Measurements from ENCODE around the gene PPFIA2. TPM values are rescaled to one million over a fixed set of nuclear protein-coding genes. Genes with fewer than 3 reads are reported as not detected.

PPFIA2 gene
- total RNA-seq, 1 experiment from 2014 or later = not detected

- DNase-seq (ENCODE audit: low read depth, low spot score) = no peak
- in situ Hi-C loops (cut with HindIII; ENCODE audit: low pct_unique_long_range_greater_than_20kb, low sequenced_read_pairs) (no loop called here), intact Hi-C loops (cut with micrococcal nuclease; ENCODE audit: unreplicated experiment) (no loop called here)
- TF ChIP-seq, protein P1, sequence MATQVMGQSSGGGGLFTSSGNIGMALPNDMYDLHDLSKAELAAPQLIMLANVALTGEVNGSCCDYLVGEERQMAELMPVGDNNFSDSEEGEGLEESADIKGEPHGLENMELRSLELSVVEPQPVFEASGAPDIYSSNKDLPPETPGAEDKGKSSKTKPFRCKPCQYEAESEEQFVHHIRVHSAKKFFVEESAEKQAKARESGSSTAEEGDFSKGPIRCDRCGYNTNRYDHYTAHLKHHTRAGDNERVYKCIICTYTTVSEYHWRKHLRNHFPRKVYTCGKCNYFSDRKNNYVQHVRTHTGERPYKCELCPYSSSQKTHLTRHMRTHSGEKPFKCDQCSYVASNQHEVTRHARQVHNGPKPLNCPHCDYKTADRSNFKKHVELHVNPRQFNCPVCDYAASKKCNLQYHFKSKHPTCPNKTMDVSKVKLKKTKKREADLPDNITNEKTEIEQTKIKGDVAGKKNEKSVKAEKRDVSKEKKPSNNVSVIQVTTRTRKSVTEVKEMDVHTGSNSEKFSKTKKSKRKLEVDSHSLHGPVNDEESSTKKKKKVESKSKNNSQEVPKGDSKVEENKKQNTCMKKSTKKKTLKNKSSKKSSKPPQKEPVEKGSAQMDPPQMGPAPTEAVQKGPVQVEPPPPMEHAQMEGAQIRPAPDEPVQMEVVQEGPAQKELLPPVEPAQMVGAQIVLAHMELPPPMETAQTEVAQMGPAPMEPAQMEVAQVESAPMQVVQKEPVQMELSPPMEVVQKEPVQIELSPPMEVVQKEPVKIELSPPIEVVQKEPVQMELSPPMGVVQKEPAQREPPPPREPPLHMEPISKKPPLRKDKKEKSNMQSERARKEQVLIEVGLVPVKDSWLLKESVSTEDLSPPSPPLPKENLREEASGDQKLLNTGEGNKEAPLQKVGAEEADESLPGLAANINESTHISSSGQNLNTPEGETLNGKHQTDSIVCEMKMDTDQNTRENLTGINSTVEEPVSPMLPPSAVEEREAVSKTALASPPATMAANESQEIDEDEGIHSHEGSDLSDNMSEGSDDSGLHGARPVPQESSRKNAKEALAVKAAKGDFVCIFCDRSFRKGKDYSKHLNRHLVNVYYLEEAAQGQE (IDR thresholded peaks at IDR 0.05; ENCODE audit: insufficient read depth in 1 of 2, low read depth in 2 of 2, low read length in 1 of 2) = no peak
- TF ChIP-seq TCF7L2 (IDR thresholded peaks at IDR 0.05; ENCODE audit: low read depth, low read length) = no peak
- TF ChIP-seq CTCF (IDR thresholded peaks at IDR 0.05) = no peak
- TF ChIP-seq SIN3A (IDR thresholded peaks at IDR 0.05; ENCODE audit: borderline replicate concordance, insufficient read depth, low read depth, low read length) = no peak
- TF ChIP-seq POLR2AphosphoS5 (IDR thresholded peaks at IDR 0.05; ENCODE audit: low read depth, low read length) = no peak
- Histone ChIP-seq H3K4me1 (ENCODE audit: control insufficient read depth, insufficient read depth, low read length) (no peaks in the 10 kb centered on the region), H3K36me3 (ENCODE audit: control insufficient read depth, insufficient read depth, low read length) (no peaks in the 10 kb centered on the region), H3K27ac (ENCODE audit: low read length) (no peak overlapping the region), H3K27me3 (ENCODE audit: control insufficient read depth, insufficient read depth, low read length) (no peaks in the 10 kb centered on the region), H3K9me3 (ENCODE audit: control insufficient read depth, insufficient read depth, low read depth, low read length) (no peaks in the 10 kb centered on the region; the same call in 1 of the 2 replicates), H3K4me3 (ENCODE audit: low read depth in 2 of 2, low read length in 2 of 2) (no peak overlapping the region)
- ChIA-PET CTCF (no interaction called here), POLR2A (no interaction called here)
- ATAC-seq = no peak
- no TSS peak for BruUV-seq (replicated peaks)
These were observed 161.1 kb downstream of the PPFIA2 start for GRCh38 chr12:81597928-81598604.

- Histone ChIP-seq H3K9me3 (ENCODE audit: control insufficient read depth, insufficient read depth, low read depth, low read length) (no peaks in the 10 kb centered on the region; the same call in 1 of the 2 replicates), H3K36me3 (ENCODE audit: control insufficient read depth, insufficient read depth, low read length) (no peaks in the 10 kb centered on the region), H3K27me3 (ENCODE audit: control insufficient read depth, insufficient read depth, low read length) (no peaks in the 10 kb centered on the region), H3K4me1 (ENCODE audit: control insufficient read depth, insufficient read depth, low read length) (no peaks in the 10 kb centered on the region), H3K27ac (ENCODE audit: low read length) (no peak overlapping the region), H3K4me3 (ENCODE audit: low read depth in 2 of 2, low read length in 2 of 2) (no peak overlapping the region)
- intact Hi-C loops (cut with micrococcal nuclease; ENCODE audit: unreplicated experiment) = no loop called here
- BruUV-seq (replicated peaks) = no TSS peak
- ATAC-seq (no peak), DNase-seq (ENCODE audit: low read depth, low spot score) (no peak)
- POLR2A ChIA-PET = no interaction called here
- TF ChIP-seq POLR2AphosphoS5 (IDR thresholded peaks at IDR 0.05; ENCODE audit: low read depth, low read length) = no peak
- no peak for TF ChIP-seq SIN3A (IDR thresholded peaks at IDR 0.05; ENCODE audit: borderline replicate concordance, insufficient read depth, low read depth, low read length)
- TF ChIP-seq, protein P1 (IDR thresholded peaks at IDR 0.05; ENCODE audit: insufficient read depth in 1 of 2, low read depth in 2 of 2, low read length in 1 of 2) = no peak
- TF ChIP-seq TCF7L2 (IDR thresholded peaks at IDR 0.05; ENCODE audit: low read depth, low read length) = no peak
- TF ChIP-seq CTCF (IDR thresholded peaks at IDR 0.05) = no peak
- in situ Hi-C loops (cut with HindIII; ENCODE audit: low pct_unique_long_range_greater_than_20kb, low sequenced_read_pairs) = no loop called here
- CTCF ChIA-PET = no interaction called here
These were observed 162.6 kb downstream of the PPFIA2 start for GRCh38 chr12:81596558-81596957.

Measured in Panc1 (cell line).